ENCODE data around the gene ZNF668. TPM values are rescaled to one million over a fixed set of nuclear protein-coding genes. Genes with fewer than 3 reads are reported as not detected.

Gene ZNF668
- total RNA-seq, 1 experiment from 2014 or later = 16.8 TPM

DNA sequence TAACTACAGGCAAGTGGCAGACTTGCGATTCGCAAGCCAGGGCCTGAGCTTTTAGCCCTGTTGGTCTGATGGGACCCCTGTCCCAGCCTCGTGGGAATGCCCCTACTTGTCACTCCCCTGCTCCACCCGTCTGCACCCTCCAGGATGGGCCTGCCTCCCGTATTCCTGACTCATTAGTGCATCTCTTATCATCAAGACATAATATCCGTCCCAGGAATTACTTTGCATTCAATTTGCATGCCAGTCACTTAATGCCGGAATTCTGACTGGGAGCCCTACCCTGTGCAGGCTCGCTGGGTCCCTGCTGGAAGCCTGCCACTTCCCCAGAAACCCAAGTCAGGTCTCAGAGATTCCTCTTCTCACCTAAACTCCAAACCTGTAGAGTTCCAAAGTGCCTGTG is 11.4 kb upstream of the ZNF668 start:
- no peak overlapping the region for H3K9ac ChIP-seq (ENCODE audit: low read length)
- no peaks in the 10 kb centered on the region for H3K9me2 ChIP-seq (ENCODE audit: insufficient read depth)
- ATAC-seq (no peak), DNase-seq (ENCODE audit: low read depth, low spot score) (no peak)
- ChIA-PET CTCF (interaction anchor here (0.6 kb wide), 1 partner anchor 10 kb away, joined by 3 read pairs; no protein-coding TSS in a partner anchor), POLR2A (no interaction called here), RAD21 (ENCODE audit: low non-redundant PET in 1 of 2, low total read pairs in 2 of 2, uncharacterized antibody in 2 of 2, unreplicated experiment in 2 of 2) (no interaction called here)
- H3K9me3 ChIP-seq (ENCODE audit: control insufficient read depth in 1 of 2, insufficient read depth in 1 of 2, low read depth in 1 of 2, low read length in 2 of 2) = no peaks in the 10 kb centered on the region
- H3K4me2 ChIP-seq (ENCODE audit: low read length) = no peak overlapping the region
- no TSS peak for BruUV-seq (replicated peaks)
- peaks cover 0 to 11% of the 10 kb centered on the region in 2 experiments; a peak in 1 of 4 replicates for H3K4me1 ChIP-seq (ENCODE audit: control insufficient read depth in 1 of 2, insufficient read depth in 2 of 2, low read length in 2 of 2)
- TF ChIP-seq SIN3A (IDR thresholded peaks at IDR 0.05; ENCODE audit: low read depth) (no peak), RAD21 (IDR thresholded peaks at IDR 0.05; ENCODE audit: low read depth) (no peak), EGR1 (IDR thresholded peaks at IDR 0.05; ENCODE audit: low read depth) (no peak), JUND (IDR thresholded peaks at IDR 0.05) (no peak), FOSL1 (IDR thresholded peaks at IDR 0.05; ENCODE audit: low read depth) (no peak)
- TF ChIP-seq, protein P1, sequence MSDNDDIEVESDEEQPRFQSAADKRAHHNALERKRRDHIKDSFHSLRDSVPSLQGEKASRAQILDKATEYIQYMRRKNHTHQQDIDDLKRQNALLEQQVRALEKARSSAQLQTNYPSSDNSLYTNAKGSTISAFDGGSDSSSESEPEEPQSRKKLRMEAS (IDR thresholded peaks at IDR 0.05) = no peak
- no peaks in the 10 kb centered on the region for H4K20me1 ChIP-seq (ENCODE audit: insufficient read depth)
- no peaks in the 10 kb centered on the region for H3K27me3 ChIP-seq (ENCODE audit: insufficient read depth, low read length)
- peaks cover 1% of the 10 kb centered on the region; the same call in 1 of the 2 replicates for H3K79me2 ChIP-seq (ENCODE audit: insufficient read depth, low read length)
- H3K36me3 ChIP-seq (ENCODE audit: control insufficient read depth in 1 of 2, insufficient read depth in 2 of 2, low read length in 2 of 2) = peaks cover 0 to 6% of the 10 kb centered on the region in 2 experiments; a peak in 2 of 4 replicates
- intact Hi-C loops (cut with micrococcal nuclease) = no loop called here
- no peak overlapping the region for H3K4me3 ChIP-seq (replicated peaks in 1 of 2; ENCODE audit: low read depth in 1 of 2, low read length in 2 of 2)
- no peak overlapping the region for H2AFZ ChIP-seq (ENCODE audit: low read depth, low read length, poor library complexity, severe bottlenecking)
- H3K27ac ChIP-seq (ENCODE audit: low read depth, low read length) = no peak overlapping the region

DNA sequence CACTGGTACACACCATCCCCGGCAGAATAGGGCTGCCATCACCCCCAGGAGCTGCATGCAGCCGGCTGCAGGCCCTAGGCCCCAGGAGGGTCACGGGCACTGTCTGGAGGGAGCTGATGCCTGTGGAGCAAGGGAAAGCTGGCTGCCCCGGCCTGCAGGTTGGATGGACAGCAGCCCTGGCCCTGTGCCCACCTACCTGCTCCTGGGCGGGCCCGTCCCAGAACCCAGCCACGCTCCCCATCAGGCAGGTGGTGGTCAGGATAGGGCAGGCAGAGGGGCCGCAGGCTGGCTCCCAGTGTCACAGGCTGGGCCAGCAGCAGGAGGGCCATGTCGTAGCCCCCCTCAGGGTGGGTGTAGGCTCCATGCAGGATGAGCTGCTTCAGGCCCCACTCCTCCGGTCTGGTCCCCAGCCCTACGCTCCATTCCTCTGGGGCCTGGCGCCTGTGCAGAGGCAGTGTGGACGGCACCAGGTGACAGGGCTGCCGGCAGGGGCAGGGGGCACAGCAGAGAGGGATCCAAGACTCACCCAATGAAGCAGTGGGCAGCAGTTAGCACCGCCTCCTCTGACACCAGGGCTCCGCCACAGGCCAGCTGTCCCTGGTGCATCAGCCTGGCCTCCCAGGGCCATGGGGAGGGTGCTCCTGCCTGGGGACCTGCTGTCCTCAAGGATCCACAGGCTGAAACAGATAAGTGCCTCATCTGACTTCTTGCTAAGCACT is 10.7 kb upstream of the ZNF668 start:
- H4K20me1 ChIP-seq (ENCODE audit: insufficient read depth) = no peaks in the 10 kb centered on the region
- H3K9me3 ChIP-seq (ENCODE audit: control insufficient read depth in 1 of 2, insufficient read depth in 1 of 2, low read depth in 1 of 2, low read length in 2 of 2) = no peaks in the 10 kb centered on the region
- no peaks in the 10 kb centered on the region for H3K9me2 ChIP-seq (ENCODE audit: insufficient read depth)
- DNase-seq (ENCODE audit: low read depth, low spot score) (no peak), ATAC-seq (no peak)
- peaks cover 6% of the 10 kb centered on the region in 2 experiments; a peak in 2 of 4 replicates for H3K36me3 ChIP-seq (ENCODE audit: control insufficient read depth in 1 of 2, insufficient read depth in 2 of 2, low read length in 2 of 2)
- H3K79me2 ChIP-seq (ENCODE audit: insufficient read depth, low read length) = no peaks in the 10 kb centered on the region
- no peaks in the 10 kb centered on the region for H3K27me3 ChIP-seq (ENCODE audit: insufficient read depth, low read length)
- H3K4me2 ChIP-seq (ENCODE audit: low read length) = no peak overlapping the region
- H3K27ac ChIP-seq (ENCODE audit: low read depth, low read length) = no peak overlapping the region; the same call in 1 of the 2 replicates
- no peak overlapping the region for H3K9ac ChIP-seq (ENCODE audit: low read length)
- ChIA-PET RAD21 (ENCODE audit: low non-redundant PET in 1 of 2, low total read pairs in 2 of 2, uncharacterized antibody in 2 of 2, unreplicated experiment in 2 of 2) (no interaction called here), POLR2A (no interaction called here), CTCF (interaction anchor here (0.6 kb wide), 1 partner anchor 10 kb away, joined by 3 read pairs; no protein-coding TSS in a partner anchor)
- peaks cover 0 to 11% of the 10 kb centered on the region in 2 experiments; a peak in 1 of 4 replicates for H3K4me1 ChIP-seq (ENCODE audit: control insufficient read depth in 1 of 2, insufficient read depth in 2 of 2, low read length in 2 of 2)
- H2AFZ ChIP-seq (ENCODE audit: low read depth, low read length, poor library complexity, severe bottlenecking) = no peak overlapping the region
- intact Hi-C loops (cut with micrococcal nuclease) = no loop called here
- no peak overlapping the region for H3K4me3 ChIP-seq (replicated peaks in 1 of 2; ENCODE audit: low read depth in 1 of 2, low read length in 2 of 2)
- no TSS peak for BruUV-seq (replicated peaks)
- TF ChIP-seq JUND (IDR thresholded peaks at IDR 0.05) (no peak), SIN3A (IDR thresholded peaks at IDR 0.05; ENCODE audit: low read depth) (no peak), SRF (IDR thresholded peaks at IDR 0.05; ENCODE audit: low read depth) (no peak), POLR2A (IDR thresholded peaks at IDR 0.05; ENCODE audit: borderline replicate concordance, extremely low read depth, insufficient read depth, insufficient read length) (no peak), CBX3 (IDR thresholded peaks at IDR 0.05; ENCODE audit: low read depth) (no peak), EGR1 (IDR thresholded peaks at IDR 0.05; ENCODE audit: low read depth) (no peak), SP1 (IDR thresholded peaks at IDR 0.05; ENCODE audit: low read depth) (no peak), TCF7L2 (IDR thresholded peaks at IDR 0.05; ENCODE audit: borderline replicate concordance, extremely low read depth, insufficient read depth, insufficient read length) (no peak), CEBPB (IDR thresholded peaks at IDR 0.05; ENCODE audit: low read depth) (no peak), YY1 (IDR thresholded peaks at IDR 0.05; ENCODE audit: extremely low read depth, insufficient replicate concordance, low read depth, low read length) (no peak)
- TF ChIP-seq, protein P2, sequence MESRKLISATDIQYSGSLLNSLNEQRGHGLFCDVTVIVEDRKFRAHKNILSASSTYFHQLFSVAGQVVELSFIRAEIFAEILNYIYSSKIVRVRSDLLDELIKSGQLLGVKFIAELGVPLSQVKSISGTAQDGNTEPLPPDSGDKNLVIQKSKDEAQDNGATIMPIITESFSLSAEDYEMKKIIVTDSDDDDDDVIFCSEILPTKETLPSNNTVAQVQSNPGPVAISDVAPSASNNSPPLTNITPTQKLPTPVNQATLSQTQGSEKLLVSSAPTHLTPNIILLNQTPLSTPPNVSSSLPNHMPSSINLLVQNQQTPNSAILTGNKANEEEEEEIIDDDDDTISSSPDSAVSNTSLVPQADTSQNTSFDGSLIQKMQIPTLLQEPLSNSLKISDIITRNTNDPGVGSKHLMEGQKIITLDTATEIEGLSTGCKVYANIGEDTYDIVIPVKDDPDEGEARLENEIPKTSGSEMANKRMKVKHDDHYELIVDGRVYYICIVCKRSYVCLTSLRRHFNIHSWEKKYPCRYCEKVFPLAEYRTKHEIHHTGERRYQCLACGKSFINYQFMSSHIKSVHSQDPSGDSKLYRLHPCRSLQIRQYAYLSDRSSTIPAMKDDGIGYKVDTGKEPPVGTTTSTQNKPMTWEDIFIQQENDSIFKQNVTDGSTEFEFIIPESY (IDR thresholded peaks at IDR 0.05; ENCODE audit: extremely low read depth, insufficient replicate concordance, low read length) = no peak
- TF ChIP-seq, protein P3, sequence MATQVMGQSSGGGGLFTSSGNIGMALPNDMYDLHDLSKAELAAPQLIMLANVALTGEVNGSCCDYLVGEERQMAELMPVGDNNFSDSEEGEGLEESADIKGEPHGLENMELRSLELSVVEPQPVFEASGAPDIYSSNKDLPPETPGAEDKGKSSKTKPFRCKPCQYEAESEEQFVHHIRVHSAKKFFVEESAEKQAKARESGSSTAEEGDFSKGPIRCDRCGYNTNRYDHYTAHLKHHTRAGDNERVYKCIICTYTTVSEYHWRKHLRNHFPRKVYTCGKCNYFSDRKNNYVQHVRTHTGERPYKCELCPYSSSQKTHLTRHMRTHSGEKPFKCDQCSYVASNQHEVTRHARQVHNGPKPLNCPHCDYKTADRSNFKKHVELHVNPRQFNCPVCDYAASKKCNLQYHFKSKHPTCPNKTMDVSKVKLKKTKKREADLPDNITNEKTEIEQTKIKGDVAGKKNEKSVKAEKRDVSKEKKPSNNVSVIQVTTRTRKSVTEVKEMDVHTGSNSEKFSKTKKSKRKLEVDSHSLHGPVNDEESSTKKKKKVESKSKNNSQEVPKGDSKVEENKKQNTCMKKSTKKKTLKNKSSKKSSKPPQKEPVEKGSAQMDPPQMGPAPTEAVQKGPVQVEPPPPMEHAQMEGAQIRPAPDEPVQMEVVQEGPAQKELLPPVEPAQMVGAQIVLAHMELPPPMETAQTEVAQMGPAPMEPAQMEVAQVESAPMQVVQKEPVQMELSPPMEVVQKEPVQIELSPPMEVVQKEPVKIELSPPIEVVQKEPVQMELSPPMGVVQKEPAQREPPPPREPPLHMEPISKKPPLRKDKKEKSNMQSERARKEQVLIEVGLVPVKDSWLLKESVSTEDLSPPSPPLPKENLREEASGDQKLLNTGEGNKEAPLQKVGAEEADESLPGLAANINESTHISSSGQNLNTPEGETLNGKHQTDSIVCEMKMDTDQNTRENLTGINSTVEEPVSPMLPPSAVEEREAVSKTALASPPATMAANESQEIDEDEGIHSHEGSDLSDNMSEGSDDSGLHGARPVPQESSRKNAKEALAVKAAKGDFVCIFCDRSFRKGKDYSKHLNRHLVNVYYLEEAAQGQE (IDR thresholded peaks at IDR 0.05; ENCODE audit: low read depth) = no peak
